Memory B cell (primary cell): ENCODE measurements around the gene RTP2.

Experiments used
- ATAC-seq: fragments of 150-1000 bp; cut with Tn5 transposase; 2 replicates; pipeline ENCODE4 v1.10.0; 2021; ENCODE audit warnings: low read depth, mild to moderate bottlenecking, moderate library complexity
- DNase-seq, 2 donors: peaks; one replicate each; pipeline ENCODE4 v3.0.0; 2022; ENCODE audit warnings: low spot score in 2 of 2
- H3K27ac Mint-ChIP-seq: one replicate; pipeline ENCODE4 v1.8.0; 2022; ENCODE audit warnings: mild to moderate bottlenecking, moderate library complexity, mixed read lengths
- H3K27me3 Mint-ChIP-seq: one replicate; pipeline ENCODE4 v1.8.0; 2022; ENCODE audit warnings: mixed read lengths
- H3K36me3 Mint-ChIP-seq: one replicate; pipeline ENCODE4 v1.8.0; 2022; ENCODE audit warnings: mild to moderate bottlenecking, mixed read lengths
- H3K4me1 Mint-ChIP-seq: one replicate; pipeline ENCODE4 v1.8.0; 2022; ENCODE audit warnings: mixed read lengths
- H3K4me3 Mint-ChIP-seq: one replicate; pipeline ENCODE4 v1.8.0; 2022; ENCODE audit warnings: mild to moderate bottlenecking, moderate library complexity, mixed read lengths
- H3K9me3 Mint-ChIP-seq: one replicate; pipeline ENCODE4 v1.8.0; 2022; ENCODE audit warnings: mixed read lengths

Gene RTP2

DNA sequence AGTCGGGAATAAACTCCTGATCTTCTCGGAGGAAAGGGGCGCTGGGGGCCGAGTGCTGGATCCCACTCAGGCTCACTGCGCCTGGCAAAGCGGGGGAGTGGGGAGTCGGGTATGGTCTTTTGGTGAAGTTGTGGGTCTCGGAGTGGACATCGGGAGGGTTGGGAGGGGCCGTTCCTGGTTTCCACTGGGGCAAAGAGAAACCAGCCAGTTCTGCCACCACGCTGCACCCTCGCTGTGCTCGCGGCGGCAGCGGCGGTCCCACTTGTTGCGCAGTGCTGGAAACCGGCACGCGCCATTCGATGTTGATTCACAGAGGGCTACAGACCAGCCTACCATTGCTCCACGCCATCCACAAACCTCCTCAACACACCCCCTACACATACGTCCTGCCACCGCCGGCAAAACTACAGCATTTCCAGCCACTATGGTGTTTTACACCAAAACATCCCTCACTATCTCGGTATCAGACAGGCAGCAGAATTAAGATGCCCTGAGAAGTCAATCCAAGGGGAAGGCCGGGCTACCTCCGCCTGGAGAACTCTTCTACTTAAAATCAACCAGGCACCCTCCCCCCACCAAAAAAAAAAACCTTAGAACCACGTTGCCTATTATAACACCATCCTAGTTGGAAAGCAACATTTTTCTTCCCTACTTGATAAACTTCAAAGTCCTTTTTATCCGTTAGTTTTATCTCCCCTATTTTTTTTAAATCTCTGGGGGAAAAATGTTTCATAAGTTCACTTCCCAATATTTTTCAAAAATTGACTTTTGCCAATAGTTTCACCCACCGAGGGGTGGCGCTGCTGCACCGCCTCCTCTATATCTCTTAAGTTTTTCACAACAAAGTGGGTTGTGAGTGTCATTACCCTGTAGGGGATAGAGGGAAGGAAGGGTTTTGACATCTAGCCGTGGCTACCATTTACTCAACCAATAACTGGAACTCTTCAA, 39.3 kb upstream of the RTP2 start:
- no peaks in the 10 kb centered on the region for H3K27me3 Mint-ChIP-seq
- H3K9me3 Mint-ChIP-seq: no peaks in the 10 kb centered on the region
- peak; percentile 67 to 69 for DNase-seq
- H3K4me3 Mint-ChIP-seq: peak overlapping the region; percentile 79
- peaks cover 49% of the 10 kb centered on the region for H3K4me1 Mint-ChIP-seq
- H3K36me3 Mint-ChIP-seq: no peaks in the 10 kb centered on the region
- peak overlapping the region; percentile 33 for H3K27ac Mint-ChIP-seq
- peak; percentile 18 for ATAC-seq

DNA sequence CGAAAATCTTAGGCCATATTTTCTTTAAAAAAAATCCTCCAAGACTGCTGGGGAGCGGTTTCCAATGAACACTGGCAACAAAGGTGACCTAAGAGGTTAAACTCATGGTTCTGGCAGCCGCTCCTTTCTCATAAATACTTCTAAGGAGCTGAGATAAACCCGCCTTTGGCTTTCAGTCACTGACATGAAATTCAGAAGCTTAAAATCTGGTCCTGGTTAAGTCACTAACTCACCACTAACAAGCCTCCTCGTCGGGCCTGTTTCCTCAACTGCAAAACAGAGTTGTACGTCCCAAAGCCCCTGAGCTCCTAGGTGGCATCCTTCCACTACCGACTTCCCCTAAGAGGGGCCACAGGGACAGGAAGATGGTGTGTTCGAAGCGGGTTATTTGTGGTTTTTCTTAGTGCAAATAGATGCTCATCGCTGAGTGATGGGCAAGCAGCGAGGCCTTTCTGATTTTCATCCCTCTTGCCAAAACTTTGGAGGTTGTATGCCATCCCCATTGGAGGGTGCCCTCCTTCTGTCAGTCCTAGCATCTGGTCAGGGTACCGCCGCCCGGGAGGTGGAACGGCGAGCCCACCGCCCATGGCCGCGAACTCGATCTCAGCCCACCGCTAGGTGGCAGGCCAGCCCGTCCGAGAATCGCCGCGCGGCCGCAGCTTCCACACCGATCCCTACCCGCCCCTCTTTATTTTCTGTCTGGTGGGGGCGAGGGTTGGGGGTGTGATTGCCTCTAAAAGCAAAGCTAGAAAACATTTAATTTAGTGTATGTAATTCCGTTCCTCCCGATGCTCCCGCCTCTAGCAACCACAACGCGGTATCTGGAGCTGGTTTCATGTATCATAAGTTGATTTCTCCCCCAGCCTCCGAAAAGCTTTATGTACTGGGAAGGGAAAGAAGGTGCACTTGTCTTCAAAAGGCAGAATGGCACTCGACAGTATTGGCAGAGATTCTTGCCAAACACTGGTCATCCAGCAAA, 38.4 kb upstream of the RTP2 start:
- Mint-ChIP-seq H3K27me3 (no peaks in the 10 kb centered on the region), H3K9me3 (no peaks in the 10 kb centered on the region), H3K4me1 (peaks cover 44% of the 10 kb centered on the region), H3K4me3 (peak overlapping the region; percentile 79), H3K27ac (peak overlapping the region; percentile 33), H3K36me3 (no peaks in the 10 kb centered on the region)
- DNase-seq (peak; percentile 70 to 82), ATAC-seq (peak; percentile 12)

DNA sequence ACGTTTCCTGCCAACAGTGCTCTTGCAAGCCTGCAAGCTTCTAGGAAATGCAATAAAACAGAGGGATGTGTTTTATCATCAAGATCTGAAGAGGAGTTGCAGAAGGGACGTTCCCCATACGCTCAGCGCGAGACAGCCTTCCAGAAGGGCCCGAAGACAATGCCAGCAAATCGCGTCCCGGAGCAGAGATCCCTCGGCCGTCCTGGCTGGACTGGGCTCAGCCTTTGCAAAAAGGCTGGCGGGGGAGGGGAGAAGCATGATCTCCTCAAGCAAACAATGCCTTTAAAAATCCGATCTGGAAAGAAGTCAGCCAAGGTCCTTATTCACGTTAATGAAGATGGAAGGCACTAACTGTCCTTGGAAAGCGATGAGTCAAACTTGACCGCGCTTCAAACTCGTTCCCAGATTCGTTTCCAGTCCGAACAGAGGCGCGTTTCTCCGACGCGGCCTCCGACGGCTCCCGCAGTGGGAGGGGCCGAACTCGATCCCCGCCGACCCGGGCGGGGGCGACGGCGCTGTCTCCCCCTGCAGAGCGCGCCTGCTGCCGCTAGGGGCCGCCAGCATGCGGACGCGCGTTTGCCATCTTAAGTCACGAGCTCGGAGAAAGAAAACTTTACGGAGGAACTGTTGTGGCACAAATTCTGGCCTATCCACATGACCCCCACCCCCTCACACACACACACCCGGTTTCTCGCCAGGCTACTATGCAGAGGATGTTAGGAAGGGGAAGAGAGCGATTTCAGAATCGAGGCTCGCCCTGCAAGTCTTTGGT, 37.4 kb upstream of the RTP2 start:
- Mint-ChIP-seq H3K27me3 (no peaks in the 10 kb centered on the region), H3K4me3 (peak overlapping the region; percentile 79), H3K9me3 (no peaks in the 10 kb centered on the region), H3K36me3 (no peaks in the 10 kb centered on the region), H3K27ac (peak overlapping the region; percentile 33), H3K4me1 (peaks cover 41% of the 10 kb centered on the region)
- ATAC-seq: peak; percentile 49
- DNase-seq: peak; percentile 82 to 87

DNA sequence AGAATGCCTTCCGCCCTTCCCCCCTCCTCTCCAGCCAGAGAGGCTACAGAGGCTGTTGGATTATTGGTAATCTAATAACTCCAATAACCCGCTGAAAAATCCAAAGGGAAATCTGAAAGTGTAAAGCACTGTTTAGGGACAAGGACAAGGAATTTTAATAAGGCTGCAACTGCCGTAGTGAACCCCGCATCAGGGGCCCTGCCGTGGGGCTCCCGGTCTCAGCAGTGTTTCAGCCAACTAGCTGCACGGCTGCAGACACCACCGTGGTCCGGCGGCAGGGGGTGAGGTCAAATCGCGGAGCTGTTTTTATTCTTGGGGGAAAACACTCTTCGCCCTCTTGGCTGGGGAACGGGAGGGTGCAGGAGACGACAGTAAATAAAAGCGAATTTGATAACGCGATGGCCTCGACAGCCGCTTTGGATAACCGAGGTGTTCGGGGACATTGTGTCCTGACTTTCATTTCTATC, 36.8 kb upstream of the RTP2 start:
- DNase-seq (peak in 1 of 2 donors; percentile 46), ATAC-seq (no peak)
- Mint-ChIP-seq H3K9me3 (no peaks in the 10 kb centered on the region), H3K4me1 (peaks cover 36% of the 10 kb centered on the region), H3K36me3 (peaks cover 1% of the 10 kb centered on the region), H3K27me3 (no peaks in the 10 kb centered on the region), H3K4me3 (peak overlapping the region; percentile 79), H3K27ac (peak overlapping the region; percentile 57)

DNA sequence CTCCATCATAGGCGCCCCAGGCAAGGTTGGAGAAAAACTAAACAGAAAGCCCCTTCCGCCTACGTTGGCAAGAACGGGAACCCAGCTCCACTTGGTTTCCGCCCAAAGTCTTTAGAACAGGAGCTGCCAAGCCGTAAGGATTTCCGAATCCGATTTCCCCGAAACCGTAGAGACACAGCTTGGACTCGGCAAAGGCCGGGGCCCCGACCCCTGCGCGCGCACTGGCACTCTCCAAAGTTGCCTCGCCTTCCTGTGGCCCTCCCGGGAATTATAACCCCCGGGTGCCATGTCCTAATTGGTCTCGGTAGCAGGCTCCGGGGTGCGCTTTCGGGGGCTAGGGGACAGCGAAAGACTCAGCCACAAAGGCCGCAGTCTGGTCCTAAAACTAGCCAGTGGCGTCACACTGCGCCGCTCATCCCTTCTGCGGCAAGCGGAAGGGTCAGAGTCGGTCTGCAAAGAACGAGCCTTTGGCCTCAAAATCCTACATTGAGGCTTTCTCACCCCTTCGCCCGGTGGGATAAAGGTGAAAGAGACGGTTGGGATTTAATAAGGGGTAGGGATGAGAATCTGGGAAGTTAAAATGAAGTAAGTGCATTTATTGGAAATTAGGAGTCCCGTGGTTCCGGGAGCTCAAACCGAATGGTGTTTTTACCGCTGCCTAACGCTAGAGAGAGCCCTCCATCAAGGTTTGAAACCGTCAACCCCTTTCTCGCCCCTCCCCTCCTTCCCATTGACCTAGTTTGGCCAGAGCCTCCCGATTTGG, 36.2 kb upstream of the RTP2 start:
- peaks cover 32% of the 10 kb centered on the region for H3K4me1 Mint-ChIP-seq
- H3K27me3 Mint-ChIP-seq: no peaks in the 10 kb centered on the region
- DNase-seq (peak; percentile 59 to 61), ATAC-seq (peak; percentile 44)
- H3K36me3 Mint-ChIP-seq: peaks cover 2% of the 10 kb centered on the region
- H3K4me3 Mint-ChIP-seq: peak overlapping the region; percentile 79
- peak overlapping the region; percentile 57 for H3K27ac Mint-ChIP-seq
- H3K9me3 Mint-ChIP-seq: no peaks in the 10 kb centered on the region

DNA sequence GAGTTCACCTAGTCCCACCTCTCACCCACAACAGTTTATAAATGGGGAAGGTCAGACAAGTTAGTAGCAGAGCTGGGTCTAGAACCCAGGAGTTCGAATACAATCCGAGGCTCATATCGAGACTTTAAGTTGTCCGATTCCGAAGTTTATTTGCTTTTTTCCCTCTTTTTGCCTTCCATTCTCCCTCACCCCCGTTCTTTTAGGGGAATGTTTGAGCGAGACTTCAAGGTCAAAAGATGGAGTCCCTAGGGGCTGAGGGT, 35.6 kb upstream of the RTP2 start:
- Mint-ChIP-seq H3K27me3 (no peaks in the 10 kb centered on the region), H3K4me3 (peak overlapping the region; percentile 79), H3K4me1 (peaks cover 32% of the 10 kb centered on the region), H3K27ac (peak overlapping the region; percentile 57), H3K36me3 (peaks cover 2% of the 10 kb centered on the region), H3K9me3 (no peaks in the 10 kb centered on the region)
- ATAC-seq (no peak), DNase-seq (no peak)

DNA sequence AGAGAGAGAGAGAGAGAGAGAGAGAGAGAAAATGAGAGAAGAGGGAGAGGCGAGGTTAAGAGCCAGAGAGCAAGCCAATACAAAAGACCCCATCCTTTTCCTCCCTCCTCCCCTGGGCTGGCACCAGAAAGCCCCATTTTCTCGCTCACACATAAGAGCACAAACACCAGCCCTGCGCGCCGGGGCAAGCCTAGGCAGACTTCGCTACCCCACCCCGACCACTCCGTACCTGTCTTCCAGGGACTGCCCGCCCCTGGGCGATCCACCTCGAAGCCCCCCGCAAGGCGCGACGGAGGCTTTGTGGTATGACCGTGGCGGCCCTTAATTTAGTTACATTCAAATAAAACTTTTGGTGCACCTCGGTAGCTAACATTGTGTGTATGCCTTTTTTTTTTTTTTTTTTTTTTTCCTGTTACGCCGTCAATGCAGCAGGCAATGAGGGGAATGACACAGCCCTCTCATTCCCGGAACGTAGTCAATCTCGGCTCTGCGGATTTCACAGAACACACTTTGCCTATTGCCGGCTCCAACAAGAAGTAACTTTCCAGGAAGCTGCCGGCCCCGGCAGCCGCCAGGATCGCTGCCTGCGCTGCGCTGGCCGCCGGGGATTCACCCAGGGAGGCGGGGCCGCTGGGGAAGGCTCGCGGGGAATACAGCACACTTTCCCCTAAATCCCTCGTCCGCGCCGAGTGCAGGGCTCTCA, 35.2 kb upstream of the RTP2 start:
- Mint-ChIP-seq H3K27ac (peak overlapping the region; percentile 84), H3K9me3 (no peaks in the 10 kb centered on the region), H3K4me3 (peak overlapping the region; percentile 79), H3K4me1 (peaks cover 29% of the 10 kb centered on the region), H3K36me3 (peaks cover 2% of the 10 kb centered on the region), H3K27me3 (no peaks in the 10 kb centered on the region)
- DNase-seq: peak; percentile 11 to 43
- ATAC-seq: no peak

DNA sequence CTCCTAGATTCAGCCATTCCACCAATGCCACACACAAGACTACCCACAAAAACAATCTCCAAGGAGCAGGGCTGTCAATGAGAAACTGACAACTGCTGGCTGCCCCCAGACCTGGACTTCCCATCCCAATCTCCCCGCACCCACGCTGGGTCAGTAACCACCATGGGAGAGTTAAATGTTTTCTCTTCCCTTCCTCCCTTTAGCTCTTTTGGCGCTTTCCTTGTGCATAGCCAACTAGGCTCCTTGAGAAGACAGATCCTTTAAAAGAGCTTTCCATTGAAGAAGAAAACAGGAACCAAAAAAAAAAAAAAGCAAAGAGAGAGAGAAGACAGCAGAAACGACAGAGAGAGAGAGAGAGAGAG, 34.6 kb upstream of the RTP2 start:
- H3K27me3 Mint-ChIP-seq: no peaks in the 10 kb centered on the region
- DNase-seq (no peak), ATAC-seq (no peak)
- peak overlapping the region; percentile 84 for H3K27ac Mint-ChIP-seq
- H3K4me1 Mint-ChIP-seq: peaks cover 26% of the 10 kb centered on the region
- peak overlapping the region; percentile 79 for H3K4me3 Mint-ChIP-seq
- H3K36me3 Mint-ChIP-seq: peaks cover 2% of the 10 kb centered on the region
- H3K9me3 Mint-ChIP-seq: no peaks in the 10 kb centered on the region

DNA sequence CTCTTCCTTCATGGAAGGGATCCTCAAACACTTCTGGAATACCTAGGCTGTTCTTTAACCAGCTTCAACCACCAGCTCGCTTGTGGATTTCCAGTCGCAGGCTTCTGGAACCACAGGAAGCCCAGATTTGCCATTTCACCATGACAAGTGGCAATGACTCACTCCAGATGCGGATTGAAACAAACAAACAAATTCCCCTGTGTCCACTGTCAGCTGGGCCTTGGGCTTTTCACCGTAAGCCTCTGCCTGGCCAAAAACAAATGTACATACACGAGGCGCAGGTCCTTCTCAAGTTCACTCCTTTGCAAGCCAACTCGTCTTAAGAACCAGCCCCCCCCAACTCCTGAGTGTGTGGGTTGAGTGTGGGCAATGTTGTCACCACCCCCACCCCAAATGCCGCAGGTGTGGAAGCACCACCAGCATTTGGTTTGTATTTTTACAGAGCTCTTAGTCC, 34.1 kb upstream of the RTP2 start:
- Mint-ChIP-seq H3K36me3 (peaks cover 2% of the 10 kb centered on the region), H3K27ac (no peak overlapping the region), H3K4me3 (no peak overlapping the region), H3K9me3 (no peaks in the 10 kb centered on the region), H3K4me1 (peaks cover 22% of the 10 kb centered on the region), H3K27me3 (no peaks in the 10 kb centered on the region)
- no peak for DNase-seq
- ATAC-seq: no peak

DNA sequence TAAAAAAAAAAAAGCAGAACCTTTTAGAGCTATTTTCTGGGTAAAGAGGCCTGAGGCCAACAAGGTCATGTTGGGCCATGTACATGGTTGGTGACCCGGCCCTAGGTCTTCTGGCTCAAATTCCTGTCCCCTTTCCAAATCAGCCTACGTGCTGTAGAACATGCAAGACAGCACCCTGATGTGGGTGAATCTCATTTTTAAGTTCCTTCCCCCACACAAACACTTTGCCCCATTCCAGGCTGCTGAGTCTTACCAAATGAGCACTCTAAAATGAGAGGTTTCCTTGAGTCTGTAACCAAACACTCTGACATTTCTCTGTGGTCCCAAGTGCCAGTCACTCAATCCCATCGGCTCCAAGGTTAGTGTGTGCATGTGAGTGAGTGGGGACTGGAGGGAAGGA, 33.5 kb upstream of the RTP2 start:
- Mint-ChIP-seq H3K9me3 (no peaks in the 10 kb centered on the region), H3K4me3 (no peak overlapping the region), H3K36me3 (peaks cover 8% of the 10 kb centered on the region), H3K27me3 (no peaks in the 10 kb centered on the region), H3K4me1 (peaks cover 18% of the 10 kb centered on the region), H3K27ac (peak overlapping the region; percentile 37)
- ATAC-seq (no peak), DNase-seq (no peak)

DNA sequence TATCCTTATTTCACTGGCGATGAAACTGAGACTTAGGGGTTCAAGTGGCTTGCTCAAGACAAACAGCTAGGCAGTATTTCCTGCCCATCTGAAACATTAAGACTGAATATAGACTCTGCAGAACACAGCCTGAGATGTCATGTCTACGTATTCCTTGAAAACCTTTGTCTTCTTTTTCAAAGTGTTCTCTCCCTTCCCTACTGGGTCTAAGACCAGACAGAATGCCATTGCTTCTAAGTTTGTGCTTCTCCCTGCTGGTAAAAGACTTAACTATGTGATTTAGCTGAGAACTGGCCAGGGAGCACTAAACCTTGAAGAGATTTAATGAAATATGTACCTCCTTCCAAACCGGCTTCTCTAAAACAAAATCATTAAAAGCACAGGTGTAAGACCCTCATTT, 33.0 kb upstream of the RTP2 start:
- H3K27ac Mint-ChIP-seq: peak overlapping the region; percentile 37
- no peaks in the 10 kb centered on the region for H3K9me3 Mint-ChIP-seq
- H3K27me3 Mint-ChIP-seq: no peaks in the 10 kb centered on the region
- peaks cover 11% of the 10 kb centered on the region for H3K36me3 Mint-ChIP-seq
- DNase-seq (no peak), ATAC-seq (no peak)
- H3K4me3 Mint-ChIP-seq: no peak overlapping the region
- peaks cover 15% of the 10 kb centered on the region for H3K4me1 Mint-ChIP-seq

DNA sequence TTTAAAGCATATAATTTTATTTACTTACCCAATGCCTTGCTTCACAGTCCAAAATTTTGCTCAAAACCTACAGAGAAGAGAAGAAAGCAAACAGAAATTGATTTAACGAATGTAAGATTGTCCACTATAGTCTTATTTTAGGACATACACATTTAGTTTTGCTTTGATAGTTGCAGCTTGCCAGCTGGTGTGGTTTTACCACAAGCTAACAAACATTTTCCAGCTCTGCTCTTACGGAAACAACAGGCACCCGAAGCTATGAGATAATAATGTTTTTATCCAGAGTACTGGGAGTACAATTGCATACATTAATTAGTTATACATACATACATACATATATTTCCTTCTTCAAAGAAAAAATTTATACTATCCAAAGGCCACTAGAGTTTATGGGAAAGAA, 32.5 kb upstream of the RTP2 start:
- no peak for DNase-seq
- Mint-ChIP-seq H3K4me3 (no peak overlapping the region), H3K9me3 (no peaks in the 10 kb centered on the region), H3K27ac (no peak overlapping the region), H3K27me3 (no peaks in the 10 kb centered on the region), H3K36me3 (peaks cover 13% of the 10 kb centered on the region), H3K4me1 (peaks cover 15% of the 10 kb centered on the region)
- no peak for ATAC-seq
